Activated CD8-positive, alpha-beta T cell treated with anti-CD3 and anti-CD28 coated beads for 36 hours (primary cell): ENCODE results near the gene RPL37. TPM values are rescaled to one million over a fixed set of nuclear protein-coding genes. Genes with fewer than 3 reads are reported as not detected.
"Not testable (repeated sequence)": the region's sequence is repeated elsewhere in the genome, so short reads cannot be mapped to it uniquely, and the experiment has no call there.

ENCODE experiments used
- ATAC-seq: fragments of 200-7000 bp; cut with Tn5 transposase; one replicate; pipeline ENCODE4 v1.10.0; 2021; ENCODE audit warnings: mild to moderate bottlenecking, moderate library complexity
- CTCF ChIA-PET: fragments of 350-600 bp; sonication (Branson Sonifier 250); formaldehyde crosslinking; loops from one replicate; lab custom pipeline; 2021; ENCODE audit warnings: antibody characterized with exemption; lab: Charles Lee
- POLR2A ChIA-PET: fragments of 350-600 bp; sonication (Branson Sonifier 250); formaldehyde crosslinking; loops from one replicate; lab custom pipeline; 2021; ENCODE audit warnings: antibody characterized with exemption; lab: Charles Lee
- DNase-seq: peaks from one replicate; pipeline ENCODE4 v3.0.0-alpha.2; 2020
- H3K27ac Mint-ChIP-seq: one replicate; pipeline ENCODE4 v1.8.0; 2021; ENCODE audit warnings: mild to moderate bottlenecking, mixed read lengths
- H3K27me3 Mint-ChIP-seq: one replicate; pipeline ENCODE4 v1.8.0; 2021; ENCODE audit warnings: mixed read lengths
- H3K36me3 Mint-ChIP-seq: one replicate; pipeline ENCODE4 v1.8.0; 2021; ENCODE audit warnings: low read depth, mixed read lengths
- H3K4me1 Mint-ChIP-seq: one replicate; pipeline ENCODE4 v1.8.0; 2021; ENCODE audit warnings: low read depth, mixed read lengths
- H3K4me3 Mint-ChIP-seq: one replicate; pipeline ENCODE4 v1.8.0; 2021; ENCODE audit warnings: mild to moderate bottlenecking, moderate library complexity, mixed read lengths
- H3K9me3 Mint-ChIP-seq: one replicate; pipeline ENCODE4 v1.8.0; 2021; ENCODE audit warnings: mixed read lengths
- CTCF ChIP-seq: fragments of 200-600 bp; IDR thresholded peaks from one replicate; pipeline ENCODE4 v1.8.0; 2022; ENCODE audit warnings: antibody characterized with exemption, mild to moderate bottlenecking
- intact Hi-C: fragments of 100-400 bp; cut with micrococcal nuclease; formaldehyde crosslinking; loops from one replicate; pipeline ENCODE4 v1.10.0; 2022
- total RNA-seq, 2 experiments: library from RNA; stranded (reverse); gene quantifications; one replicate each; pipeline ENCODE4 v1.2.3, GENCODE V29; 2021

Gene RPL37
- total RNA-seq, 2 experiments from 2014 or later = 1,914 to 1,950 TPM

- Mint-ChIP-seq H3K36me3 (peaks cover 51% of the 10 kb centered on the region), H3K27me3 (no peaks in the 10 kb centered on the region), H3K4me1 (peaks cover 69% of the 10 kb centered on the region), H3K27ac (peak overlapping the region; percentile 3), H3K9me3 (peaks cover 11% of the 10 kb centered on the region), H3K4me3 (no peak overlapping the region)
- no peak for TF ChIP-seq CTCF
- intact Hi-C loops = no loop called here
- ChIA-PET CTCF (interaction anchor here (0.7 kb wide), 1 partner anchor 9 kb away, joined by 3 read pairs; no protein-coding TSS in a partner anchor), POLR2A (interaction anchor here (1.0 kb wide), 1 partner anchor 38 kb away, joined by 4 read pairs; no protein-coding TSS in a partner anchor)
- DNase-seq = no peak
- peak; percentile 24 for ATAC-seq
Measured at GRCh38 chr5:40790947-40791593, 44.0 kb downstream of the RPL37 start.

- H3K27ac Mint-ChIP-seq, ATAC-seq, CTCF ChIA-PET, H3K27me3 Mint-ChIP-seq, H3K4me3 Mint-ChIP-seq, intact Hi-C loops, DNase-seq: not testable (repeated sequence)
- POLR2A ChIA-PET = interaction anchor here (1.0 to 1.2 kb wide), 2 partner anchors 40 to 45 kb away, joined by 3 to 4 read pairs; partner anchors contain the start of gene RPL37
- peaks cover 63% of the 10 kb centered on the region for H3K4me1 Mint-ChIP-seq
- peaks cover 11% of the 10 kb centered on the region for H3K9me3 Mint-ChIP-seq
- peaks cover 34% of the 10 kb centered on the region for H3K36me3 Mint-ChIP-seq
Measured at GRCh38 chr5:40788941-40789340, 46.1 kb downstream of the RPL37 start.

- no peak overlapping the region for H3K27ac Mint-ChIP-seq
- peaks cover 11% of the 10 kb centered on the region for H3K9me3 Mint-ChIP-seq
- CTCF ChIA-PET = no interaction called here
- peaks cover 58% of the 10 kb centered on the region for H3K4me1 Mint-ChIP-seq
- peaks cover 30% of the 10 kb centered on the region for H3K36me3 Mint-ChIP-seq
- no peak overlapping the region for H3K4me3 Mint-ChIP-seq
- no peaks in the 10 kb centered on the region for H3K27me3 Mint-ChIP-seq
- POLR2A ChIA-PET = interaction anchor here (1.0 to 1.1 kb wide), 3 partner anchors 13 to 41 kb away, joined by 3 read pairs; no protein-coding TSS in a partner anchor
- intact Hi-C loops = no loop called here
- DNase-seq = no peak
- no peak for ATAC-seq
- TF ChIP-seq CTCF = no peak
Measured at GRCh38 chr5:40787986-40788385, 47.0 kb downstream of the RPL37 start.

- intact Hi-C loops, H3K27me3 Mint-ChIP-seq, DNase-seq, H3K27ac Mint-ChIP-seq, H3K4me3 Mint-ChIP-seq, ATAC-seq: not testable (repeated sequence)
- Mint-ChIP-seq H3K9me3 (peaks cover 11% of the 10 kb centered on the region), H3K4me1 (peaks cover 66% of the 10 kb centered on the region), H3K36me3 (peaks cover 30% of the 10 kb centered on the region)
- ChIA-PET CTCF (interaction anchor here (1.1 kb wide), 1 partner anchor 9 kb away, joined by 4 read pairs; no protein-coding TSS in a partner anchor), POLR2A (interaction anchor here (1.0 kb wide), 1 partner anchor 30 kb away, joined by 3 read pairs; no protein-coding TSS in a partner anchor)
Measured at GRCh38 chr5:40786664-40787063, 48.4 kb downstream of the RPL37 start.

GRCh38 chr5:40784916-40785315 is 50.1 kb downstream of the RPL37 start:
- intact Hi-C loops = no loop called here
- ChIA-PET POLR2A (no interaction called here), CTCF (interaction anchor here (1.1 to 1.4 kb wide), 2 partner anchors 10 to 25 kb away, joined by 3 read pairs; no protein-coding TSS in a partner anchor)
- DNase-seq (no peak), ATAC-seq (no peak)
- Mint-ChIP-seq H3K27me3 (no peaks in the 10 kb centered on the region), H3K36me3 (peaks cover 28% of the 10 kb centered on the region), H3K4me1 (peaks cover 60% of the 10 kb centered on the region), H3K4me3 (no peak overlapping the region), H3K9me3 (peaks cover 11% of the 10 kb centered on the region), H3K27ac (no peak overlapping the region)
- TF ChIP-seq CTCF = no peak
